NCI-H2196 treated with DMSO at 0.1 percent for 48 hours (cell line): ENCODE results near the gene MTHFD1L.

ENCODE experiments used
- DNase-seq: peaks from one replicate; lab custom pipeline; 2025; ENCODE audit not compliant: unreplicated experiment; lab: John Stamatoyannopoulos, UW

Gene MTHFD1L

GRCh38 chr6:150898399-150899170, 33.1 kb downstream of the MTHFD1L start:
- no peak for DNase-seq

GRCh38 chr6:150899231-150899630, 33.7 kb downstream of the MTHFD1L start:
- DNase-seq: no peak

GRCh38 chr6:150900049-150900448, 34.5 kb downstream of the MTHFD1L start:
- no peak for DNase-seq

GRCh38 chr6:150902142-150902776, 36.8 kb downstream of the MTHFD1L start:
- DNase-seq: no peak

GRCh38 chr6:150905769-150906168, 40.3 kb downstream of the MTHFD1L start:
- DNase-seq: no peak

- no peak for DNase-seq
Measured at GRCh38 chr6:150906641-150907326, 41.3 kb downstream of the MTHFD1L start.

GRCh38 chr6:150907383-150907782, 41.9 kb downstream of the MTHFD1L start:
- DNase-seq: no peak

GRCh38 chr6:150908901-150909300, 43.4 kb downstream of the MTHFD1L start:
- DNase-seq: no peak

GRCh38 chr6:150910561-150910960, 45.1 kb downstream of the MTHFD1L start:
- no peak for DNase-seq

- DNase-seq: no peak
Measured at GRCh38 chr6:150914372-150914771, 48.9 kb downstream of the MTHFD1L start.

- DNase-seq: no peak
Measured at GRCh38 chr6:150915131-150915879, 49.8 kb downstream of the MTHFD1L start.

- no peak for DNase-seq
Measured at GRCh38 chr6:150915880-150916265, 50.4 kb downstream of the MTHFD1L start.

GRCh38 chr6:150919938-150920337, 54.4 kb downstream of the MTHFD1L start:
- no peak for DNase-seq

GRCh38 chr6:150922137-150922536, 56.6 kb downstream of the MTHFD1L start:
- no peak for DNase-seq

- DNase-seq: no peak
Measured at GRCh38 chr6:150924808-150925589, 59.5 kb downstream of the MTHFD1L start.

- DNase-seq: no peak
Measured at GRCh38 chr6:150925590-150925928, 60.1 kb downstream of the MTHFD1L start.

GRCh38 chr6:150925976-150926375, 60.5 kb downstream of the MTHFD1L start:
- no peak for DNase-seq

- DNase-seq: no peak
Measured at GRCh38 chr6:150928882-150929281, 63.4 kb downstream of the MTHFD1L start.

- DNase-seq: no peak
Measured at GRCh38 chr6:150929416-150929815, 63.9 kb downstream of the MTHFD1L start.

GRCh38 chr6:150930841-150931240, 65.3 kb downstream of the MTHFD1L start:
- no peak for DNase-seq

- DNase-seq: no peak
Measured at GRCh38 chr6:150931405-150931804, 65.9 kb downstream of the MTHFD1L start.
